HEK293 (cell line): ENCODE measurements around the gene ZFP36.

ENCODE experiments used
- BCL11A ChIP-seq: fragments of 450-650 bp; formaldehyde crosslinking; IDR thresholded peaks from 2 replicates; pipeline ENCODE4 v1.5.1; 2016; ENCODE audit warnings: low read depth, missing biosample characterization, missing genetic modification characterization
- KLF7 ChIP-seq: fragments of 450-650 bp; formaldehyde crosslinking; IDR thresholded peaks from 2 replicates; pipeline ENCODE4 v1.5.1; 2016; ENCODE audit warnings: missing biosample characterization, missing genetic modification characterization, borderline replicate concordance
- MZF1 ChIP-seq: fragments of 450-650 bp; formaldehyde crosslinking; IDR thresholded peaks from 2 replicates; pipeline ENCODE4 v1.5.1; 2017; ENCODE audit warnings: missing biosample characterization, missing genetic modification characterization, borderline replicate concordance
- ZEB2 ChIP-seq: fragments of 450-650 bp; formaldehyde crosslinking; IDR thresholded peaks from 2 replicates; pipeline ENCODE4 v1.5.1; 2016; ENCODE audit warnings: missing biosample characterization, missing genetic modification characterization
- ZFHX2 ChIP-seq: fragments of 450-650 bp; formaldehyde crosslinking; conservative IDR thresholded peaks from 2 replicates; pipeline ENCODE4 v1.5.1; 2016; ENCODE audit warnings: missing biosample characterization, missing genetic modification characterization
- ZFP37 ChIP-seq: fragments of 450-650 bp; formaldehyde crosslinking; IDR thresholded peaks from 2 replicates; pipeline ENCODE4 v1.5.1; 2016; ENCODE audit warnings: missing biosample characterization, missing genetic modification characterization
- ZFP41 ChIP-seq: fragments of 450-650 bp; formaldehyde crosslinking; IDR thresholded peaks from 2 replicates; pipeline ENCODE4 v1.5.1; 2016; ENCODE audit warnings: missing biosample characterization, missing genetic modification characterization, borderline replicate concordance
- ZFP69B ChIP-seq: fragments of 450-650 bp; formaldehyde crosslinking; IDR thresholded peaks from 2 replicates; pipeline ENCODE4 v1.5.1; 2016; ENCODE audit warnings: missing biosample characterization, missing genetic modification characterization
- ZNF133 ChIP-seq: fragments of 450-650 bp; formaldehyde crosslinking; IDR thresholded peaks from 2 replicates; pipeline ENCODE4 v1.5.1; 2016; ENCODE audit warnings: missing biosample characterization, missing genetic modification characterization
- ZNF174 ChIP-seq: fragments of 450-650 bp; formaldehyde crosslinking; IDR thresholded peaks from 2 replicates; pipeline ENCODE4 v1.5.0; 2017; ENCODE audit warnings: missing biosample characterization, mild to moderate bottlenecking, missing genetic modification characterization
- ZNF292 ChIP-seq: fragments of 450-650 bp; formaldehyde crosslinking; IDR thresholded peaks from 2 replicates; pipeline ENCODE4 v1.5.1; 2016; ENCODE audit warnings: low read depth, missing biosample characterization, missing genetic modification characterization, borderline replicate concordance
- ZNF311 ChIP-seq: fragments of 450-650 bp; formaldehyde crosslinking; IDR thresholded peaks from 2 replicates; pipeline ENCODE4 v1.5.1; 2017; ENCODE audit warnings: missing biosample characterization, missing genetic modification characterization, borderline replicate concordance
- ZNF416 ChIP-seq: fragments of 450-650 bp; formaldehyde crosslinking; IDR thresholded peaks from 2 replicates; pipeline ENCODE4 v1.5.1; 2016; ENCODE audit warnings: missing biosample characterization, missing genetic modification characterization
- ZNF433 ChIP-seq: fragments of 450-650 bp; formaldehyde crosslinking; IDR thresholded peaks from 2 replicates; pipeline ENCODE4 v1.5.1; 2016; ENCODE audit warnings: missing biosample characterization, missing genetic modification characterization, low read depth
- ZNF48 ChIP-seq: fragments of 450-650 bp; formaldehyde crosslinking; IDR thresholded peaks from 2 replicates; pipeline ENCODE4 v1.5.1; 2016; ENCODE audit warnings: missing biosample characterization, missing genetic modification characterization
- ZNF623 ChIP-seq: fragments of 450-650 bp; formaldehyde crosslinking; IDR thresholded peaks from 2 replicates; pipeline ENCODE4 v1.5.1; 2016; ENCODE audit warnings: missing biosample characterization, missing genetic modification characterization
- ZNF629 ChIP-seq: fragments of 450-650 bp; formaldehyde crosslinking; IDR thresholded peaks from 2 replicates; pipeline ENCODE4 v1.5.1; 2017; ENCODE audit warnings: missing biosample characterization, missing genetic modification characterization
- ZNF664 ChIP-seq: fragments of 450-650 bp; formaldehyde crosslinking; IDR thresholded peaks from 2 replicates; pipeline ENCODE4 v1.5.1; 2016; ENCODE audit warnings: missing biosample characterization, missing genetic modification characterization
- ZNF747 ChIP-seq: fragments of 450-650 bp; formaldehyde crosslinking; IDR thresholded peaks from 2 replicates; pipeline ENCODE4 v1.5.1; 2016; ENCODE audit warnings: missing biosample characterization, missing genetic modification characterization
- ZNF76 ChIP-seq: fragments of 450-650 bp; formaldehyde crosslinking; IDR thresholded peaks from 2 replicates; pipeline ENCODE4; 2016; ENCODE audit warnings: low read depth, missing biosample characterization, missing genetic modification characterization, borderline replicate concordance
- ZNF843 ChIP-seq: fragments of 450-650 bp; formaldehyde crosslinking; IDR thresholded peaks from 2 replicates; pipeline ENCODE4 v1.5.1; 2016; ENCODE audit warnings: missing biosample characterization, missing genetic modification characterization
- TF ChIP-seq, protein P1 (sequence below): fragments of 450-650 bp; formaldehyde crosslinking; IDR thresholded peaks from 2 replicates; pipeline ENCODE4 v1.5.1; 2016; ENCODE audit warnings: missing biosample characterization, missing genetic modification characterization
- TF ChIP-seq, protein P2 (sequence below): fragments of 450-650 bp; formaldehyde crosslinking; IDR thresholded peaks from 2 replicates; pipeline ENCODE4 v1.5.1; 2016; ENCODE audit warnings: missing biosample characterization, missing genetic modification characterization
- TF ChIP-seq, protein P3 (sequence below): fragments of 450-650 bp; formaldehyde crosslinking; IDR thresholded peaks from 2 replicates; pipeline ENCODE4 v1.5.1; 2016; ENCODE audit warnings: missing biosample characterization, missing genetic modification characterization
- TF ChIP-seq, protein P4 (sequence below): fragments of 450-650 bp; formaldehyde crosslinking; IDR thresholded peaks from 2 replicates; pipeline ENCODE4 v1.5.1; 2016; ENCODE audit warnings: missing biosample characterization, missing genetic modification characterization
- TF ChIP-seq, protein P5 (sequence below): fragments of 450-650 bp; formaldehyde crosslinking; IDR thresholded peaks from 2 replicates; pipeline ENCODE4 v1.5.1; 2016; ENCODE audit warnings: missing biosample characterization, missing genetic modification characterization
- TF ChIP-seq, protein P6 (sequence below): fragments of 450-650 bp; formaldehyde crosslinking; IDR thresholded peaks from 2 replicates; pipeline ENCODE4 v1.5.1; 2016; ENCODE audit warnings: missing biosample characterization, missing genetic modification characterization
- TF ChIP-seq, protein P7 (sequence below): fragments of 450-650 bp; formaldehyde crosslinking; IDR thresholded peaks from 2 replicates; pipeline ENCODE4 v1.5.1; 2016; ENCODE audit warnings: missing biosample characterization, missing genetic modification characterization

ZFP36 gene

DNA sequence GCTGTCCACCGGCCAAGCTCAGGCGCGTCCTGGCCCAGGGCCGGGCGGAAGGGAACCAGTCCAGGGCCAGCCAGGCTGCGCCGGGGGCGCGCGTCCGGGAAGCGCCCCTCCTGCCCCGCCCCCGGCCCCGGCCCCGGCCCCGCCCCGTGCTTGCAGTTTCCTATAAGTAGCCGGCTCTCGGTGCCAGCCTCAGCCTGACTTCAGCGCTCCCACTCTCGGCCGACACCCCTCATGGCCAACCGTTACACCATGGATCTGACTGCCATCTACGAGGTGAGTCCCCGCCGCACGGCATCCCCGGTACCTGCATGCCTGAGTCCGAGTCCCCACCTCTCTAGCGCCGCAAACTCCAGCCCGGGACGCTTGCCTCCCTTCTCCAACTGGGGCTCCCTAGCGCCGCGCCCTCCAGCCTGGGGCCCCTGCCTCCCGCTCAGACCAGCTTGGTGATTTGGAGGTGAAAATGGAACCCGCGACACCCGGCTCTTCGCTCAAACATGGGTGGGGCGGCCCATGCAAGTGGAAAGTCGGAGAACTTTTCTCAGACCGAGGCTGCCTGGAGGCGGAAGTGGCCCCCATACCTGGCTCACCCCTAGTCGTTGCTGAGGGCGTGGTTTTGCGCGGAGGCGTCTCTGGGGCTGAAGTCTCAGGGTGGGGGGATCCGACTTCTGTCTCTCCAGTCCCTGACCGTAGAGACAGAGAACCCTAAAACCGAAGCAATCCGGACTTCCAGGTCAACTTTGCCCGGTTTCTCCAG is at the start of gene ZFP36 (continued):
- TF ChIP-seq, protein P1, sequence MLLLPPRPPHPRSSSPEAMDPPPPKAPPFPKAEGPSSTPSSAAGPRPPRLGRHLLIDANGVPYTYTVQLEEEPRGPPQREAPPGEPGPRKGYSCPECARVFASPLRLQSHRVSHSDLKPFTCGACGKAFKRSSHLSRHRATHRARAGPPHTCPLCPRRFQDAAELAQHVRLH (tag by site-specific recombination): 0 out of 2 replicates have a peak, but pooled peaks have one; percentile 15
- TF ChIP-seq ZNF433 (tag by site-specific recombination) (no peak), MZF1 (tag by site-specific recombination) (peak; percentile 94), ZFP41 (tag by site-specific recombination) (peak; percentile 29; the same call in 1 of the 2 replicates), ZNF48 (tag by site-specific recombination) (no peak), ZNF629 (tag by site-specific recombination) (peak; percentile 70), ZNF311 (tag by site-specific recombination) (no peak), ZNF623 (0 out of 2 replicates have a peak, but pooled peaks have one; percentile 24), ZNF747 (tag by site-specific recombination) (no peak), BCL11A (tag by site-specific recombination) (peak; percentile 35; the same call in 1 of the 2 replicates), ZNF76 (0 out of 2 replicates have a peak, but pooled peaks have one; percentile 27), ZFP37 (peak; percentile 96), ZNF664 (tag by site-specific recombination) (no peak), ZNF133 (tag by site-specific recombination) (no peak), ZEB2 (peak; percentile 91), ZNF292 (tag by site-specific recombination) (no peak), ZNF843 (tag by site-specific recombination) (peak; percentile 65; the same call in 1 of the 2 replicates), ZFHX2 (tag by site-specific recombination) (peak; percentile 65), KLF7 (tag by site-specific recombination) (peak; percentile 93; the same call in 1 of the 2 replicates), ZNF174 (tag by site-specific recombination) (no peak), ZFP69B (peak; percentile 72; the same call in 1 of the 2 replicates), ZNF416 (tag by site-specific recombination) (no peak)
- TF ChIP-seq, protein P2, sequence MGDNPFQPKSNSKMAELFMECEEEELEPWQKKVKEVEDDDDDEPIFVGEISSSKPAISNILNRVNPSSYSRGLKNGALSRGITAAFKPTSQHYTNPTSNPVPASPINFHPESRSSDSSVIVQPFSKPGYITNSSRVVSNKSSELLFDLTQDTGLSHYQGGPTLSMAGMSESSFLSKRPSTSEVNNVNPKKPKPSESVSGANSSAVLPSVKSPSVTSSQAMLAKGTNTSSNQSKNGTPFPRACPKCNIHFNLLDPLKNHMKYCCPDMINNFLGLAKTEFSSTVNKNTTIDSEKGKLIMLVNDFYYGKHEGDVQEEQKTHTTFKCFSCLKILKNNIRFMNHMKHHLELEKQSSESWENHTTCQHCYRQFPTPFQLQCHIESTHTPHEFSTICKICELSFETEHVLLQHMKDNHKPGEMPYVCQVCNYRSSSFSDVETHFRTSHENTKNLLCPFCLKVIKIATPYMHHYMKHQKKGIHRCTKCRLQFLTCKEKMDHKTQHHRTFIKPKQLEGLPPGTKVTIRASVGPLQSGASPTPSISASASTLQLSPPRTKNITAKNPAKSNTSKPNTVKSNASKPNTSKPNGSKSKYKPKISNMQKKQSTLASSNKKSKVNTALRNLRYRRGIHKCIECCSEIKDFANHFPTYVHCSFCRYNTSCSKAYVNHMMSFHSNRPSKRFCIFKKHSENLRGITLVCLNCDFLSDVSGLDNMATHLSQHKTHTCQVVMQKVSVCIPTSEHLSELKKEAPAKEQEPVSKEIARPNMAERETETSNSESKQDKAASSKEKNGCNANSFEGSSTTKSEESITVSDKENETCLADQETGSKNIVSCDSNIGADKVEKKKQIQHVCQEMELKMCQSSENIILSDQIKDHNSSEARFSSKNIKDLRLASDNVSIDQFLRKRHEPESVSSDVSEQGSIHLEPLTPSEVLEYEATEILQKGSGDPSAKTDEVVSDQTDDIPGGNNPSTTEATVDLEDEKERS (tag by site-specific recombination): 0 out of 2 replicates have a peak, but pooled peaks have one; percentile 11
- TF ChIP-seq, protein P3, sequence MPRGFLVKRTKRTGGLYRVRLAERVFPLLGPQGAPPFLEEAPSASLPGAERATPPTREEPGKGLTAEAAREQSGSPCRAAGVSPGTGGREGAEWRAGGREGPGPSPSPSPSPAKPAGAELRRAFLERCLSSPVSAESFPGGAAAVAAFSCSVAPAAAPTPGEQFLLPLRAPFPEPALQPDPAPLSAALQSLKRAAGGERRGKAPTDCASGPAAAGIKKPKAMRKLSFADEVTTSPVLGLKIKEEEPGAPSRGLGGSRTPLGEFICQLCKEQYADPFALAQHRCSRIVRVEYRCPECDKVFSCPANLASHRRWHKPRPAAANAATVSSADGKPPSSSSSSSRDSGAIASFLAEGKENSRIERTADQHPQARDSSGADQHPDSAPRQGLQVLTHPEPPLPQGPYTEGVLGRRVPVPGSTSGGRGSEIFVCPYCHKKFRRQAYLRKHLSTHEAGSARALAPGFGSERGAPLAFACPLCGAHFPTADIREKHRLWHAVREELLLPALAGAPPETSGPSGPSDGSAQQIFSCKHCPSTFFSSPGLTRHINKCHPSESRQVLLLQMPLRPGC (tag by site-specific recombination): no peak; the same call in 1 of the 2 replicates
- TF ChIP-seq, protein P4, sequence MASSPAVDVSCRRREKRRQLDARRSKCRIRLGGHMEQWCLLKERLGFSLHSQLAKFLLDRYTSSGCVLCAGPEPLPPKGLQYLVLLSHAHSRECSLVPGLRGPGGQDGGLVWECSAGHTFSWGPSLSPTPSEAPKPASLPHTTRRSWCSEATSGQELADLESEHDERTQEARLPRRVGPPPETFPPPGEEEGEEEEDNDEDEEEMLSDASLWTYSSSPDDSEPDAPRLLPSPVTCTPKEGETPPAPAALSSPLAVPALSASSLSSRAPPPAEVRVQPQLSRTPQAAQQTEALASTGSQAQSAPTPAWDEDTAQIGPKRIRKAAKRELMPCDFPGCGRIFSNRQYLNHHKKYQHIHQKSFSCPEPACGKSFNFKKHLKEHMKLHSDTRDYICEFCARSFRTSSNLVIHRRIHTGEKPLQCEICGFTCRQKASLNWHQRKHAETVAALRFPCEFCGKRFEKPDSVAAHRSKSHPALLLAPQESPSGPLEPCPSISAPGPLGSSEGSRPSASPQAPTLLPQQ: peak; percentile 71
- TF ChIP-seq, protein P5, sequence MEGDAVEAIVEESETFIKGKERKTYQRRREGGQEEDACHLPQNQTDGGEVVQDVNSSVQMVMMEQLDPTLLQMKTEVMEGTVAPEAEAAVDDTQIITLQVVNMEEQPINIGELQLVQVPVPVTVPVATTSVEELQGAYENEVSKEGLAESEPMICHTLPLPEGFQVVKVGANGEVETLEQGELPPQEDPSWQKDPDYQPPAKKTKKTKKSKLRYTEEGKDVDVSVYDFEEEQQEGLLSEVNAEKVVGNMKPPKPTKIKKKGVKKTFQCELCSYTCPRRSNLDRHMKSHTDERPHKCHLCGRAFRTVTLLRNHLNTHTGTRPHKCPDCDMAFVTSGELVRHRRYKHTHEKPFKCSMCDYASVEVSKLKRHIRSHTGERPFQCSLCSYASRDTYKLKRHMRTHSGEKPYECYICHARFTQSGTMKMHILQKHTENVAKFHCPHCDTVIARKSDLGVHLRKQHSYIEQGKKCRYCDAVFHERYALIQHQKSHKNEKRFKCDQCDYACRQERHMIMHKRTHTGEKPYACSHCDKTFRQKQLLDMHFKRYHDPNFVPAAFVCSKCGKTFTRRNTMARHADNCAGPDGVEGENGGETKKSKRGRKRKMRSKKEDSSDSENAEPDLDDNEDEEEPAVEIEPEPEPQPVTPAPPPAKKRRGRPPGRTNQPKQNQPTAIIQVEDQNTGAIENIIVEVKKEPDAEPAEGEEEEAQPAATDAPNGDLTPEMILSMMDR (tag by site-specific recombination): peak; percentile 90
- TF ChIP-seq, protein P6, sequence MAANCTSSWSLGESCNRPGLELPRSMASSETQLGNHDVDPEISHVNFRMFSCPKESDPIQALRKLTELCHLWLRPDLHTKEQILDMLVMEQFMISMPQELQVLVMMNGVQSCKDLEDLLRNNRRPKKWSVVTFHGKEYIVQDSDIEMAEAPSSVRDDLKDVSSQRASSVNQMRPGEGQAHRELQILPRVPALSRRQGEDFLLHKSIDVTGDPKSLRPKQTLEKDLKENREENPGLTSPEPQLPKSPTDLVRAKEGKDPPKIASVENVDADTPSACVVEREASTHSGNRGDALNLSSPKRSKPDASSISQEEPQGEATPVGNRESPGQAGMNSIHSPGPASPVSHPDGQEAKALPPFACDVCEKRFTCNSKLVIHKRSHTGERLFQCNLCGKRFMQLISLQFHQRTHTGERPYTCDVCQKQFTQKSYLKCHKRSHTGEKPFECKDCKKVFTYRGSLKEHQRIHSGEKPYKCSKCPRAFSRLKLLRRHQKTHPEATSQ: peak; percentile 29; the same call in 1 of the 2 replicates
- TF ChIP-seq, protein P7, sequence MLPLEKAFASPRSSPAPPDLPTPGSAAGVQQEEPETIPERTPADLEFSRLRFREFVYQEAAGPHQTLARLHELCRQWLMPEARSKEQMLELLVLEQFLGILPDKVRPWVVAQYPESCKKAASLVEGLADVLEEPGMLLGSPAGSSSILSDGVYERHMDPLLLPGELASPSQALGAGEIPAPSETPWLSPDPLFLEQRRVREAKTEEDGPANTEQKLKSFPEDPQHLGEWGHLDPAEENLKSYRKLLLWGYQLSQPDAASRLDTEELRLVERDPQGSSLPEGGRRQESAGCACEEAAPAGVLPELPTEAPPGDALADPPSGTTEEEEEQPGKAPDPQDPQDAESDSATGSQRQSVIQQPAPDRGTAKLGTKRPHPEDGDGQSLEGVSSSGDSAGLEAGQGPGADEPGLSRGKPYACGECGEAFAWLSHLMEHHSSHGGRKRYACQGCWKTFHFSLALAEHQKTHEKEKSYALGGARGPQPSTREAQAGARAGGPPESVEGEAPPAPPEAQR (tag by site-specific recombination): no peak
